B cell (primary cell): Measurements from ENCODE around the gene DACH1. TPM values are rescaled to one million over a fixed set of nuclear protein-coding genes. Genes with fewer than 3 reads are reported as not detected.

Experiments
- ATAC-seq: fragments of 200-7000 bp; cut with Tn5 transposase; one replicate; pipeline ENCODE4 v1.10.0; 2021; ENCODE audit warnings: low read depth, mild to moderate bottlenecking, moderate number of reproducible peaks, moderate library complexity
- CTCF ChIA-PET: fragments of 350-600 bp; sonication (Branson Sonifier 250); formaldehyde crosslinking; loops from one replicate; lab custom pipeline; 2021; ENCODE audit warnings: antibody characterized with exemption, inconsistent platforms; lab: Charles Lee
- POLR2A ChIA-PET: fragments of 350-600 bp; sonication (Branson Sonifier 250); formaldehyde crosslinking; loops from one replicate; lab custom pipeline; 2021; ENCODE audit warnings: antibody characterized with exemption; lab: Charles Lee
- DNase-seq: peaks from one replicate; pipeline ENCODE4 v3.0.0; 2013
- H2AFZ ChIP-seq: 2 replicates; pipeline ENCODE4 v1.6.1; 2012; ENCODE audit warnings: mild to moderate bottlenecking, low read depth, low read length; ENCODE audit not compliant: insufficient read depth, poor library complexity, severe bottlenecking
- H3K27ac ChIP-seq, 2 donors: 1 replicate in 1 of 2; 2 replicates in 1 of 2; pipeline ENCODE4 v1.5.1; 2012 to 2013; ENCODE audit warnings: low read length in 2 of 2, mild to moderate bottlenecking in 2 of 2, moderate library complexity in 1 of 2
- H3K27me3 ChIP-seq, 4 experiments: fragments of 200-600 bp in 1 of 4; sonication (generic) in 1 of 4; replicated peaks in 1 of 4; 1 replicate in 2 of 4; 2 replicates in 2 of 4; pipeline versions ENCODE4 v1.6.1 to v1.7.0; 2013 to 2016; ENCODE audit warnings: low read length in 3 of 4, mild to moderate bottlenecking in 2 of 4, mixed read lengths in 1 of 4, moderate library complexity in 1 of 4; ENCODE audit not compliant: insufficient read depth in 4 of 4, control insufficient read depth in 3 of 4; ENCODE audit errors: control extremely low read depth in 1 of 4
- H3K36me3 ChIP-seq, 2 experiments: replicated peaks in 1 of 2; 1 replicate in 1 of 2; 2 replicates in 1 of 2; pipeline versions ENCODE4 v1.6.1 to v1.7.1; 2013; ENCODE audit warnings: low read length in 1 of 2; ENCODE audit not compliant: insufficient read depth in 2 of 2, control insufficient read depth in 1 of 2; ENCODE audit errors: control extremely low read depth in 1 of 2, extremely low read depth in 1 of 2
- H3K4me1 ChIP-seq, 2 donors: fragments of 200-600 bp in 1 of 2; sonication (generic) in 1 of 2; 1 replicate in 1 of 2; 2 replicates in 1 of 2; pipeline versions ENCODE4 v1.5.1 to v1.6.1; 2013 to 2017; ENCODE audit warnings: low read length in 2 of 2; ENCODE audit not compliant: control insufficient read depth in 2 of 2, insufficient read depth in 2 of 2
- H3K4me2 ChIP-seq: replicated peaks from 2 replicates; pipeline ENCODE3; 2012; ENCODE audit warnings: mild to moderate bottlenecking, low read depth, low read length; ENCODE audit not compliant: poor library complexity, severe bottlenecking
- H3K4me3 ChIP-seq, 5 experiments: fragments of 200-600 bp in 1 of 5; sonication (generic) in 1 of 5; 1 replicate in 3 of 5; 2 replicates in 2 of 5; pipeline versions ENCODE4 v1.5.1 to v1.7.0; 2011 to 2016; ENCODE audit warnings: low read length in 4 of 5, mild to moderate bottlenecking in 4 of 5, low read depth in 2 of 5, control low read depth in 1 of 5, moderate library complexity in 1 of 5; ENCODE audit not compliant: insufficient read depth in 1 of 5; ENCODE audit errors: control extremely low read depth in 1 of 5, extremely low read depth in 1 of 5
- H3K79me2 ChIP-seq: fragments of 200-600 bp; sonication (generic); one replicate; pipeline ENCODE4 v1.6.0; 2016; ENCODE audit warnings: low read length; ENCODE audit not compliant: control insufficient read depth, insufficient read depth
- H3K9ac ChIP-seq: fragments of 200-600 bp; sonication (generic); 2 replicates; pipeline ENCODE4 v1.6.1; 2017; ENCODE audit warnings: mild to moderate bottlenecking, low read length, moderate library complexity
- H3K9me3 ChIP-seq, 3 donors: one replicate each; pipeline versions ENCODE4 v1.6.1 to v1.7.1; 2013; ENCODE audit warnings: low read length in 2 of 3; ENCODE audit not compliant: control insufficient read depth in 2 of 3, insufficient read depth in 1 of 3; ENCODE audit errors: control extremely low read depth in 1 of 3
- H4K20me1 ChIP-seq: 2 replicates; pipeline ENCODE4 v1.6.0; 2012; ENCODE audit warnings: mild to moderate bottlenecking, low read length; ENCODE audit not compliant: insufficient read depth, control insufficient read depth, poor library complexity, severe bottlenecking
- H3K27ac Mint-ChIP-seq: one replicate; pipeline ENCODE4 v1.8.0; 2021; ENCODE audit warnings: mixed read lengths
- H3K27me3 Mint-ChIP-seq: one replicate; pipeline ENCODE4 v1.8.0; 2021; ENCODE audit warnings: mixed read lengths
- H3K4me1 Mint-ChIP-seq: one replicate; pipeline ENCODE4 v1.8.0; 2021; ENCODE audit warnings: mixed read lengths
- H3K4me3 Mint-ChIP-seq: one replicate; pipeline ENCODE4 v1.8.0; 2021; ENCODE audit warnings: mixed read lengths
- H3K9me3 Mint-ChIP-seq: one replicate; pipeline ENCODE4 v1.8.0; 2022; ENCODE audit warnings: mixed read lengths; ENCODE audit not compliant: insufficient read depth
- CTCF ChIP-seq: fragments of 200-600 bp; IDR thresholded peaks from one replicate; pipeline ENCODE4 v1.8.0; 2022; ENCODE audit warnings: antibody characterized with exemption, mild to moderate bottlenecking
- EZH2 ChIP-seq: IDR thresholded peaks from 2 replicates; pipeline ENCODE4 v1.6.1; 2012; ENCODE audit warnings: borderline replicate concordance, low read depth, mild to moderate bottlenecking, moderate library complexity, low read length; ENCODE audit not compliant: insufficient read depth, poor library complexity, severe bottlenecking
- WGBS: methylation state at CpG from one replicate; pipeline ENCODE4 v1.1.5; 2013; ENCODE audit warnings: missing lambda C conversion rate; ENCODE audit not compliant: insufficient coverage; 5-methylcytosine and 5-hydroxymethylcytosine counted together
- intact Hi-C: fragments of 100-400 bp; cut with micrococcal nuclease; formaldehyde crosslinking; loops from one replicate; pipeline ENCODE4 v1.10.0; 2022
- polyA plus RNA-seq: library from polyadenylated mRNA; depleted of rRNA; stranded (reverse); fragments of >200 nt; gene quantifications from 2 replicates; pipeline ENCODE4 v1.2.3, GENCODE V29; 2012
- total RNA-seq, 2 donors: library from RNA; stranded (reverse); fragments of 120-200 nt in 1 of 2; gene quantifications; 1 replicate in 1 of 2; 2 replicates in 1 of 2; pipeline versions ENCODE4 v1.2.3 to v1.2.4, GENCODE V29; 2013 to 2022

The DACH1 gene
- total and polyA plus RNA-seq, 2 donors (not counting 1 experiment from before 2014, with no cell fraction given), result not detected

- Histone ChIP-seq H3K27me3 (no peaks in the 10 kb centered on the region), H2AFZ (no peak overlapping the region), H3K9ac (no peak overlapping the region), H3K79me2 (no peaks in the 10 kb centered on the region), H3K36me3 (no peaks in the 10 kb centered on the region), H3K27ac (no peak overlapping the region), H3K9me3 (no peaks in the 10 kb centered on the region), H3K4me2 (no peak overlapping the region), H3K4me1 (no peaks in the 10 kb centered on the region), H4K20me1 (no peaks in the 10 kb centered on the region), H3K4me3 (no peak overlapping the region)
- H3K27me3 Mint-ChIP-seq, result no peaks in the 10 kb centered on the region
- no peak overlapping the region for H3K4me3 Mint-ChIP-seq
- no CpG with 5 or more reads among the region's 2 CpGs for WGBS
- no peaks in the 10 kb centered on the region for H3K4me1 Mint-ChIP-seq
- DNase-seq (no peak), ATAC-seq (no peak)
- intact Hi-C loops, result no loop called here
- POLR2A ChIA-PET, result no interaction called here
- H3K9me3 Mint-ChIP-seq, result no peaks in the 10 kb centered on the region
- CTCF ChIA-PET, result no interaction called here
- H3K27ac Mint-ChIP-seq, result no peak overlapping the region
- TF ChIP-seq CTCF (no peak), EZH2 (no peak)
These were observed 279.8 kb downstream of the DACH1 start for GRCh38 chr13:71587193-71587592.

- no peak for DNase-seq
- intact Hi-C loops, result no loop called here
- H3K79me2 ChIP-seq, result no peaks in the 10 kb centered on the region
- H2AFZ ChIP-seq, result no peak overlapping the region
- H3K36me3 ChIP-seq, result no peaks in the 10 kb centered on the region
- CTCF ChIA-PET, result no interaction called here
- TF ChIP-seq EZH2 (no peak), CTCF (no peak)
- H3K4me3 Mint-ChIP-seq, result no peak overlapping the region
- H3K27me3 ChIP-seq, result no peaks in the 10 kb centered on the region
- H3K9me3 ChIP-seq, result no peaks in the 10 kb centered on the region
- H3K4me1 ChIP-seq, result no peaks in the 10 kb centered on the region
- ATAC-seq, result no peak
- 100% methylated on average over 2 of the region's 5 CpGs for WGBS
- POLR2A ChIA-PET, result no interaction called here
- H3K4me2 ChIP-seq, result no peak overlapping the region
- H3K27ac ChIP-seq, result no peak overlapping the region
- no peak overlapping the region for H3K27ac Mint-ChIP-seq
- no peaks in the 10 kb centered on the region for H4K20me1 ChIP-seq
- no peaks in the 10 kb centered on the region for H3K27me3 Mint-ChIP-seq
- no peak overlapping the region for H3K9ac ChIP-seq
- no peaks in the 10 kb centered on the region for H3K9me3 Mint-ChIP-seq
- H3K4me3 ChIP-seq, result no peak overlapping the region
- H3K4me1 Mint-ChIP-seq, result no peaks in the 10 kb centered on the region
These were observed 283.4 kb downstream of the DACH1 start for GRCh38 chr13:71583581-71583980.
